DND-41 (cell line): ENCODE data around the gene PLCD1.

Experiments used
- EZH2 ChIP-seq: IDR thresholded peaks from 3 replicates; pipeline ENCODE4 v1.6.1; 2012; ENCODE audit warnings: borderline replicate concordance, low read depth, mild to moderate bottlenecking, moderate library complexity, low read length, inconsistent platforms; ENCODE audit not compliant: severe bottlenecking
- TF ChIP-seq, protein P1 (sequence below): IDR thresholded peaks from 2 replicates; pipeline ENCODE4 v1.5.1; 2012; ENCODE audit warnings: borderline replicate concordance, low read length, moderate library complexity, mild to moderate bottlenecking; ENCODE audit not compliant: poor library complexity, severe bottlenecking; ENCODE audit errors: extremely low read depth

GRCh38 chr3:38043486-38043885, 14.0 kb upstream of the PLCD1 start:
- TF ChIP-seq, protein P1, sequence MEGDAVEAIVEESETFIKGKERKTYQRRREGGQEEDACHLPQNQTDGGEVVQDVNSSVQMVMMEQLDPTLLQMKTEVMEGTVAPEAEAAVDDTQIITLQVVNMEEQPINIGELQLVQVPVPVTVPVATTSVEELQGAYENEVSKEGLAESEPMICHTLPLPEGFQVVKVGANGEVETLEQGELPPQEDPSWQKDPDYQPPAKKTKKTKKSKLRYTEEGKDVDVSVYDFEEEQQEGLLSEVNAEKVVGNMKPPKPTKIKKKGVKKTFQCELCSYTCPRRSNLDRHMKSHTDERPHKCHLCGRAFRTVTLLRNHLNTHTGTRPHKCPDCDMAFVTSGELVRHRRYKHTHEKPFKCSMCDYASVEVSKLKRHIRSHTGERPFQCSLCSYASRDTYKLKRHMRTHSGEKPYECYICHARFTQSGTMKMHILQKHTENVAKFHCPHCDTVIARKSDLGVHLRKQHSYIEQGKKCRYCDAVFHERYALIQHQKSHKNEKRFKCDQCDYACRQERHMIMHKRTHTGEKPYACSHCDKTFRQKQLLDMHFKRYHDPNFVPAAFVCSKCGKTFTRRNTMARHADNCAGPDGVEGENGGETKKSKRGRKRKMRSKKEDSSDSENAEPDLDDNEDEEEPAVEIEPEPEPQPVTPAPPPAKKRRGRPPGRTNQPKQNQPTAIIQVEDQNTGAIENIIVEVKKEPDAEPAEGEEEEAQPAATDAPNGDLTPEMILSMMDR, result no peak
- no peak for TF ChIP-seq EZH2
